ENCODE measurements around the gene EEPD1. TPM values are rescaled to one million over a fixed set of nuclear protein-coding genes. Genes with fewer than 3 reads are reported as not detected.

Gene EEPD1
- total RNA-seq, 4 donors from 2014 or later = 2.2 to 9.3 (median 6.2) TPM

DNA sequence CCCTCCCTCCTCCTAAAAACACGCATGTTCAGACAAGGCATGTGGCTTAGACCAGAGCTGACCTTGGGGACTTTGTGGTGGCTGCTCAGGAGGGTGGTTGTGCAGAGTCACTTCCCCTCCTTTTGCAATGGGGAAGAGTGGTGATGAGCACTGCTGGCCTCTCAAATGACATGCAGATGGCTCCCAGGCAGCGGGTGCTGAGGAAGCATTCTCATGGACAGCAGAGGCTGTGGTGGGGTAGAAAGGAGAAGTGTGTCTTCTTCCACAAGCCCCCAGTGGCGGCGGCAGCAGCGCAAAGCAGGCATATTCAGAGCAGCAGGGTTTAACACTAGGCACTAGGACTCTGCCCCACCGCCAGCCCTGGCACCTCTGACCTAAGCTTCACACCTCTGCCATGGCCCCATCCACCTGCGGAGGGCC, 130.7 kb downstream of the EEPD1 start:
- Histone ChIP-seq H3K27ac (no peak overlapping the region), H3K4me3 (replicated peaks in 1 of 3) (no peak overlapping the region), H3K36me3 (no peaks in the 10 kb centered on the region), H3K27me3 (no peaks in the 10 kb centered on the region), H3K4me1 (peaks cover 3 to 8% of the 10 kb centered on the region in 2 donors), H3K9me3 (no peaks in the 10 kb centered on the region)
- TF ChIP-seq, protein P1, sequence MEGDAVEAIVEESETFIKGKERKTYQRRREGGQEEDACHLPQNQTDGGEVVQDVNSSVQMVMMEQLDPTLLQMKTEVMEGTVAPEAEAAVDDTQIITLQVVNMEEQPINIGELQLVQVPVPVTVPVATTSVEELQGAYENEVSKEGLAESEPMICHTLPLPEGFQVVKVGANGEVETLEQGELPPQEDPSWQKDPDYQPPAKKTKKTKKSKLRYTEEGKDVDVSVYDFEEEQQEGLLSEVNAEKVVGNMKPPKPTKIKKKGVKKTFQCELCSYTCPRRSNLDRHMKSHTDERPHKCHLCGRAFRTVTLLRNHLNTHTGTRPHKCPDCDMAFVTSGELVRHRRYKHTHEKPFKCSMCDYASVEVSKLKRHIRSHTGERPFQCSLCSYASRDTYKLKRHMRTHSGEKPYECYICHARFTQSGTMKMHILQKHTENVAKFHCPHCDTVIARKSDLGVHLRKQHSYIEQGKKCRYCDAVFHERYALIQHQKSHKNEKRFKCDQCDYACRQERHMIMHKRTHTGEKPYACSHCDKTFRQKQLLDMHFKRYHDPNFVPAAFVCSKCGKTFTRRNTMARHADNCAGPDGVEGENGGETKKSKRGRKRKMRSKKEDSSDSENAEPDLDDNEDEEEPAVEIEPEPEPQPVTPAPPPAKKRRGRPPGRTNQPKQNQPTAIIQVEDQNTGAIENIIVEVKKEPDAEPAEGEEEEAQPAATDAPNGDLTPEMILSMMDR (IDR thresholded peaks at IDR 0.05) = no peak
- TF ChIP-seq POLR2A (IDR thresholded peaks at IDR 0.05) = no peak
- 95 to 97% methylated on average over 5 to 7 of the region's 7 CpGs for WGBS, 2 donors
- intact Hi-C loops (cut with DNase I) = no loop called here
- no peak for DNase-seq

DNA sequence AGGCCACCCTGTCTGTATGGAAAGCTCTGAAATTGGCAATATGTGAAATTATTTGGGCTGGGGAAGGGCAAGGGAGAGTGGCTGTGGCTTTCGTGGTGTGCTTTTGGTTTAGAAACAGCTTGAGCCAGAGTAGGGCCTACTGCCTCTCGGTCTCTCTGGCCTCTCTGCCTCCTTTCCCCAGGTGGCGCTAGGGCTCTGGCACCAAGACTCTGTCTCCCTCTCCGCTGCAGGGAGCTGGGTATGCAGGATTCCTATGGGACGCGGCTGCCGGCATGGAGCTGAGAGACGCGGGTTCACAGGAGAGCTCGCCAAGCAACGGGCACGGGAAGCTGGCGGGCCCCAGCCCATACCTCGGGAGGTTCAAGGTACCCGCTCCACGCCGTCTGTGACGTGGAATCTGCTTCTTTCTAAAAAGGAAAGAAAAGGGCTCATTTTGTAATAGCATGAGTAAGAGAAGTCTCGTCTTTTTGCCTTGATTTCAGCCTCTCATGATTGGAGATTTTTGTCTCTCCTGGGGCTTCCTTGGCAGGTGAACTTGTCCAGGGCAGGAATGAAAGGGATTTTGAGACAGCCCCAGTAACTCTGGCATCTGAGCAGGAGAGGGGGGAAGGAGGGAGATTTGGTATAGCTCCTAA, 131.5 kb downstream of the EEPD1 start:
- Histone ChIP-seq H3K4me1 (no peaks in the 10 kb centered on the region), H3K9me3 (no peaks in the 10 kb centered on the region), H3K36me3 (no peaks in the 10 kb centered on the region), H3K27me3 (no peaks in the 10 kb centered on the region), H3K4me3 (replicated peaks in 1 of 3) (no peak overlapping the region), H3K27ac (no peak overlapping the region)
- no peak for DNase-seq
- 87 to 89% methylated on average over 19 of the region's 19 CpGs for WGBS, 2 donors
- intact Hi-C loops (cut with DNase I) = no loop called here
- TF ChIP-seq, protein P1 (IDR thresholded peaks at IDR 0.05) = no peak
- no peak for TF ChIP-seq POLR2A (IDR thresholded peaks at IDR 0.05)

DNA sequence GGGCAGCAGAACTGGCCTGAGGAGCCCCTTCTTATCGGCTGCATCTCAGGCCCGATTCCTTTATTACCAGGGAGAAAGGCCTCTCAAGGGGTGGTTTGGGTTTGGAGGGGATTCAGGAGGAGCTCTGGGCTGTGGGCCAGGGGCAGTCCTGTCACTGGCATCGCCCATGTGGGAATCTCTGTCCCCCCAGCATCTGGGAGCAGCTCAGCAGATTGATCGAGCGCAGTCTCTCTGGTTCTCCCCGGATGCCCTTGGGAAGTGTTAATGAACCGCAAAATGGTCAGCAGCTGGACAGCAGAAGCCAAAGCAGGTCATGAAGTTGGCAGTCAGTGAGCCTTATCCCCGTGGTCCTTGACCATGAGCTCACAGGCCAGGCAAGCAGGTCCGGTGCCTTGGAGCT, 132.2 kb downstream of the EEPD1 start:
- Histone ChIP-seq H3K4me3 (replicated peaks in 1 of 3) (no peak overlapping the region), H3K27me3 (no peaks in the 10 kb centered on the region), H3K36me3 (no peaks in the 10 kb centered on the region), H3K27ac (no peak overlapping the region), H3K4me1 (no peaks in the 10 kb centered on the region), H3K9me3 (no peaks in the 10 kb centered on the region)
- intact Hi-C loops (cut with DNase I) = no loop called here
- TF ChIP-seq, protein P1 (IDR thresholded peaks at IDR 0.05) = no peak
- no peak for TF ChIP-seq POLR2A (IDR thresholded peaks at IDR 0.05)
- no peak for DNase-seq
- 66 to 87% methylated on average over 3 to 7 of the region's 9 CpGs for WGBS, 2 donors

DNA sequence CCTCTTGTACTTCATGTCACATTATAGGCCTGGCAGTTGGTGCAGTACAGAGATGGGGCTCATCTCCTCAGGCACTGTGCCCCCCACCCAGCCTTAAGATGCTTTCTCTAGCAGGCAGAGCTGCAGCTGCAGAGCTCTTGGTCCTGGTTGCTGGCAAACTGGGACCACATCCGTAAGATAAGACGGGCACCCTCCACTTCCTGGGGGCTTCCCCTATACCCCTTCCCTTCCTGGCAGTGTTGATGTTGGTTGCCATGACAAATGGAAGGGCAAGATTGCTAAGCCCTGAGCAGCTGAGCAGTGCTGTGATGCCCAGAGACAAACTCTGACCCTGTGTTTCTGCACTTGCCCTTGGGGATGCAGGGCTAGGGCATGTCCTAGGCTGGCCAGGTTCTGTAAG, 133.2 kb downstream of the EEPD1 start:
- H3K27me3 ChIP-seq = no peaks in the 10 kb centered on the region
- no peaks in the 10 kb centered on the region for H3K9me3 ChIP-seq
- TF ChIP-seq, protein P1 (IDR thresholded peaks at IDR 0.05) = no peak
- no peak for TF ChIP-seq POLR2A (IDR thresholded peaks at IDR 0.05)
- peaks cover 0 to under 1% of the 10 kb centered on the region in 2 donors for H3K4me1 ChIP-seq
- H3K4me3 ChIP-seq (replicated peaks in 1 of 3) = no peak overlapping the region
- WGBS, 2 donors = 89 to 93% methylated on average over 2 of the region's 2 CpGs
- H3K36me3 ChIP-seq = no peaks in the 10 kb centered on the region
- no peak for DNase-seq
- intact Hi-C loops (cut with DNase I) = no loop called here
- no peak overlapping the region for H3K27ac ChIP-seq

DNA sequence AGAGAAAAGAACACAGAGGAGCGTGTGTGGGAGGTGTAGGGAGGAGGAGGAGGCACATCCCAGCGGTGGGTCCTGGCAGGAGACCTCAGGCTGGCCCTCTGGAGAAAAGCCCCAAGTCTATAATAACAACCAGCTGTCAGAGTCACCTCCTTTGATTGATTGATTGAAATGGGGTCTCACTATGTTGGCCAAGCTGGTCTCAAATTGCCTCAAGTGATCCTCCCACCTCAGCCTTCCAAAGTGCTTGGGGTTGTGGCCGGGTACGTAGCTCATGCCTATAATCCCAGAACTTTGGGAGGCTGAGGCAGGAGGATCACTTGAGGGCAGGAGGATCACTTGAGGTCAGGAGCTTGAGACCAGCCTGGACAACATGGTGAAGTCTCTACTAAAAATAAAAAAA, 133.6 kb downstream of the EEPD1 start:
- no peaks in the 10 kb centered on the region for H3K36me3 ChIP-seq
- TF ChIP-seq, protein P1 (IDR thresholded peaks at IDR 0.05) = no peak
- TF ChIP-seq POLR2A (IDR thresholded peaks at IDR 0.05) = no peak
- H3K27ac ChIP-seq = no peak overlapping the region
- no peak for DNase-seq
- 92 to 99% methylated on average over 4 of the region's 4 CpGs for WGBS, 2 donors
- peaks cover 0 to 5% of the 10 kb centered on the region in 2 donors for H3K4me1 ChIP-seq
- H3K4me3 ChIP-seq (replicated peaks in 1 of 3) = no peak overlapping the region
- intact Hi-C loops (cut with DNase I) = no loop called here
- H3K27me3 ChIP-seq = no peaks in the 10 kb centered on the region
- no peaks in the 10 kb centered on the region for H3K9me3 ChIP-seq

Data from thyroid gland (tissue), 4 donors.